SU-DHL-6 (cell line): Measurements from ENCODE around the gene WASF3.

ENCODE experiments used
- H2AFZ ChIP-seq: fragments of 200-600 bp; sonication (generic); 2 replicates; pipeline ENCODE4 v1.6.1; 2014; ENCODE audit warnings: low read depth, mild to moderate bottlenecking, moderate library complexity, mixed read lengths, antibody characterized with exemption, low read length; ENCODE audit not compliant: severe bottlenecking
- H3F3A ChIP-seq: fragments of 200-600 bp; shearing (Covaris generic); 2 replicates; pipeline ENCODE4 v1.6.0; 2016; ENCODE audit warnings: antibody characterized with exemption, mild to moderate bottlenecking; ENCODE audit not compliant: insufficient read depth
- H3K27ac ChIP-seq: fragments of 200-600 bp; sonication (generic); 2 replicates; pipeline ENCODE4 v1.5.1; 2016; ENCODE audit warnings: low read depth, mild to moderate bottlenecking, low read length, moderate library complexity, mixed read lengths
- H3K27me3 ChIP-seq: fragments of 200-600 bp; sonication (generic), shearing (Covaris generic); 2 replicates; pipeline ENCODE4 v1.6.0; 2014; ENCODE audit warnings: mild to moderate bottlenecking, low read length
- H3K36me3 ChIP-seq: fragments of 200-600 bp; sonication (generic); 2 replicates; pipeline ENCODE4 v1.6.1; 2014; ENCODE audit warnings: mild to moderate bottlenecking, low read length, mixed read lengths
- H3K4me2 ChIP-seq: fragments of 300-600, 200-600 bp; shearing (Covaris generic), sonication (generic); 2 replicates; pipeline ENCODE4 v1.6.0; 2014; ENCODE audit warnings: low read length, low read depth, mild to moderate bottlenecking; ENCODE audit not compliant: poor library complexity, severe bottlenecking
- H3K4me3 ChIP-seq: fragments of 200-600 bp; sonication (generic); 2 replicates; pipeline ENCODE4 v1.5.1; 2014; ENCODE audit warnings: antibody characterized with exemption, low read length, mild to moderate bottlenecking, mixed read lengths; ENCODE audit not compliant: insufficient read depth, poor library complexity, severe bottlenecking
- H3K79me2 ChIP-seq: fragments of 200-600 bp; sonication (generic); 2 replicates; pipeline ENCODE4 v1.6.1; 2014; ENCODE audit warnings: mild to moderate bottlenecking, low read length, moderate library complexity; ENCODE audit not compliant: insufficient read depth
- H3K9ac ChIP-seq: fragments of 200-600 bp; sonication (generic); 2 replicates; pipeline ENCODE4 v1.7.0; 2014; ENCODE audit warnings: mild to moderate bottlenecking, low read length
- H3K9me2 ChIP-seq: fragments of 200-600 bp; sonication (generic); replicated peaks from 2 replicates; pipeline ENCODE4 v1.6.1; 2014; ENCODE audit warnings: low read length; ENCODE audit not compliant: insufficient read depth
- H3K9me3 ChIP-seq: fragments of 200-600 bp; sonication (generic); 2 replicates; pipeline ENCODE4 v1.6.1; 2014; ENCODE audit warnings: low read length, mixed read lengths; ENCODE audit not compliant: insufficient read depth
- H4K20me1 ChIP-seq: fragments of 200-600 bp; sonication (generic); 2 replicates; pipeline ENCODE4 v1.6.1; 2014; ENCODE audit warnings: low read depth, mild to moderate bottlenecking, antibody characterized with exemption, low read length, moderate library complexity, mixed read lengths
- CTCF ChIP-seq: fragments of 200-600 bp; sonication (generic); IDR thresholded peaks from one replicate; pipeline ENCODE4 v1.5.1; 2017; ENCODE audit warnings: antibody characterized with exemption, mild to moderate bottlenecking, low read length, moderate library complexity; ENCODE audit not compliant: insufficient read depth, poor library complexity, severe bottlenecking
- EZH2phosphoT487 ChIP-seq: fragments of 200-600 bp; sonication (generic), shearing (Covaris generic); conservative IDR thresholded peaks from 2 replicates; pipeline ENCODE4 v1.6.1; 2018; ENCODE audit warnings: mild to moderate bottlenecking, antibody characterized with exemption, low read length, moderate library complexity, mixed read lengths

Gene WASF3

GRCh38 chr13:26558074-26558805 lies 757 bp downstream of the WASF3 start:
- H3K27ac ChIP-seq: no peak overlapping the region
- TF ChIP-seq CTCF: no peak
- no peak for TF ChIP-seq EZH2phosphoT487
- H3K4me3 ChIP-seq: no peak overlapping the region
- H2AFZ ChIP-seq: no peak overlapping the region
- H3K27me3 ChIP-seq: no peaks in the 10 kb centered on the region
- H3K79me2 ChIP-seq: no peaks in the 10 kb centered on the region
- no peaks in the 10 kb centered on the region for H4K20me1 ChIP-seq
- no peaks in the 10 kb centered on the region for H3K36me3 ChIP-seq
- H3F3A ChIP-seq: no peaks in the 10 kb centered on the region
- H3K9me3 ChIP-seq: no peaks in the 10 kb centered on the region
- no peak overlapping the region for H3K9ac ChIP-seq
- no peak overlapping the region for H3K4me2 ChIP-seq
- H3K9me2 ChIP-seq: no peaks in the 10 kb centered on the region

GRCh38 chr13:26558987-26559386 lies 1.5 kb downstream of the WASF3 start:
- no peaks in the 10 kb centered on the region for H3K27me3 ChIP-seq
- no peak for TF ChIP-seq EZH2phosphoT487
- no peak for TF ChIP-seq CTCF
- no peak overlapping the region for H3K4me2 ChIP-seq
- no peak overlapping the region for H3K4me3 ChIP-seq
- H3F3A ChIP-seq: no peaks in the 10 kb centered on the region
- H3K9ac ChIP-seq: no peak overlapping the region
- no peak overlapping the region for H2AFZ ChIP-seq
- no peaks in the 10 kb centered on the region for H3K9me3 ChIP-seq
- H4K20me1 ChIP-seq: no peaks in the 10 kb centered on the region
- H3K9me2 ChIP-seq: no peaks in the 10 kb centered on the region
- no peak overlapping the region for H3K27ac ChIP-seq
- no peaks in the 10 kb centered on the region for H3K79me2 ChIP-seq
- H3K36me3 ChIP-seq: no peaks in the 10 kb centered on the region

GRCh38 chr13:26560456-26560855 lies 3.0 kb downstream of the WASF3 start:
- Histone ChIP-seq H3K36me3 (no peaks in the 10 kb centered on the region), H3K9ac (no peak overlapping the region), H3K4me3 (no peak overlapping the region), H3K9me3 (no peaks in the 10 kb centered on the region), H3K4me2 (no peak overlapping the region), H3K27me3 (no peaks in the 10 kb centered on the region), H4K20me1 (no peaks in the 10 kb centered on the region), H3K9me2 (no peaks in the 10 kb centered on the region), H2AFZ (no peak overlapping the region), H3K79me2 (no peaks in the 10 kb centered on the region), H3K27ac (no peak overlapping the region), H3F3A (no peaks in the 10 kb centered on the region)
- TF ChIP-seq EZH2phosphoT487: no peak
- TF ChIP-seq CTCF: no peak
